Activated CD4-positive, alpha-beta T cell treated with anti-CD3 and anti-CD28 coated beads for 36 hours (primary cell): Measurements from ENCODE around the gene TBL1XR1. TPM values are rescaled to one million over a fixed set of nuclear protein-coding genes. Genes with fewer than 3 reads are reported as not detected.

Experiments used
- ATAC-seq: fragments of 200-7000 bp; cut with Tn5 transposase; one replicate; pipeline ENCODE4 v1.10.0; 2021; ENCODE audit warnings: mild to moderate bottlenecking, moderate library complexity
- CTCF ChIA-PET: fragments of 350-600 bp; sonication (Branson Sonifier 250); formaldehyde crosslinking; loops from one replicate; lab custom pipeline; 2021; ENCODE audit warnings: antibody characterized with exemption; lab: Charles Lee
- POLR2A ChIA-PET: fragments of 350-600 bp; sonication (Branson Sonifier 250); formaldehyde crosslinking; loops from one replicate; lab custom pipeline; 2021; ENCODE audit warnings: antibody characterized with exemption, inconsistent platforms; lab: Charles Lee
- DNase-seq: peaks from one replicate; pipeline ENCODE4 v3.0.0-alpha.2; 2020
- H3K27ac Mint-ChIP-seq: one replicate; pipeline ENCODE4 v1.8.0; 2021; ENCODE audit warnings: mixed read lengths
- H3K27me3 Mint-ChIP-seq: one replicate; pipeline ENCODE4 v1.8.0; 2021; ENCODE audit warnings: mixed read lengths
- H3K36me3 Mint-ChIP-seq: one replicate; pipeline ENCODE4 v1.8.0; 2021; ENCODE audit warnings: low read depth, mixed read lengths
- H3K4me1 Mint-ChIP-seq: one replicate; pipeline ENCODE4 v1.8.0; 2021; ENCODE audit warnings: mixed read lengths
- H3K4me3 Mint-ChIP-seq: one replicate; pipeline ENCODE4 v1.8.0; 2021; ENCODE audit warnings: mild to moderate bottlenecking, moderate library complexity, mixed read lengths
- H3K9me3 Mint-ChIP-seq: one replicate; pipeline ENCODE4 v1.8.0; 2021; ENCODE audit warnings: low read depth, mixed read lengths
- intact Hi-C, 2 experiments: fragments of 100-400 bp; cut with DNase I in 1 of 2; cut with micrococcal nuclease in 1 of 2; formaldehyde crosslinking; loops; one replicate each; pipeline versions ENCODE4 v1.14.2 to v1.15.1; 2022 to 2024; cut with DNase I, micrococcal nuclease
- total RNA-seq, 2 experiments: library from RNA; stranded (reverse); gene quantifications; one replicate each; pipeline ENCODE4 v1.2.3, GENCODE V29; 2021

Gene TBL1XR1
- total RNA-seq, 2 experiments from 2014 or later = 164 to 226 TPM

GRCh38 chr3:177089110-177089509, 108.2 kb downstream of the TBL1XR1 start:
- H3K27ac Mint-ChIP-seq = no peak overlapping the region
- no peak overlapping the region for H3K4me3 Mint-ChIP-seq
- CTCF ChIA-PET = no interaction called here
- ATAC-seq (no peak), DNase-seq (no peak)
- H3K36me3 Mint-ChIP-seq = peaks cover 50% of the 10 kb centered on the region
- peaks cover 60% of the 10 kb centered on the region for H3K4me1 Mint-ChIP-seq
- peaks cover 22% of the 10 kb centered on the region for H3K9me3 Mint-ChIP-seq
- intact Hi-C loops = no loop called here
- no peaks in the 10 kb centered on the region for H3K27me3 Mint-ChIP-seq
- POLR2A ChIA-PET = no interaction called here

GRCh38 chr3:177085794-177086193, 111.5 kb downstream of the TBL1XR1 start:
- H3K4me1 Mint-ChIP-seq = peaks cover 54% of the 10 kb centered on the region
- intact Hi-C loops = no loop called here
- DNase-seq = no peak
- H3K9me3 Mint-ChIP-seq = no peaks in the 10 kb centered on the region
- no peak overlapping the region for H3K4me3 Mint-ChIP-seq
- ATAC-seq = no peak
- POLR2A ChIA-PET = no interaction called here
- CTCF ChIA-PET = interaction anchor here (0.9 kb wide), 1 partner anchor 46 kb away, joined by 3 read pairs; no protein-coding TSS in a partner anchor
- no peaks in the 10 kb centered on the region for H3K27me3 Mint-ChIP-seq
- H3K27ac Mint-ChIP-seq = peak overlapping the region; percentile 3
- peaks cover 24% of the 10 kb centered on the region for H3K36me3 Mint-ChIP-seq

GRCh38 chr3:177084616-177085015, 112.7 kb downstream of the TBL1XR1 start:
- Mint-ChIP-seq H3K4me3 (no peak overlapping the region), H3K36me3 (peaks cover 19% of the 10 kb centered on the region), H3K27me3 (no peaks in the 10 kb centered on the region), H3K9me3 (no peaks in the 10 kb centered on the region), H3K4me1 (peaks cover 45% of the 10 kb centered on the region), H3K27ac (no peak overlapping the region)
- CTCF ChIA-PET = no interaction called here
- ATAC-seq = no peak
- POLR2A ChIA-PET = no interaction called here
- intact Hi-C loops = no loop called here
- DNase-seq = no peak

- CTCF ChIA-PET = interaction anchor here (1.2 kb wide), 2 partner anchors 11 to 22 kb away, joined by 3 read pairs; no protein-coding TSS in a partner anchor
- intact Hi-C loops = no loop called here
These were observed 117.2 kb downstream of the TBL1XR1 start for GRCh38 chr3:177080122-177080521.

GRCh38 chr3:177079684-177080083, 117.6 kb downstream of the TBL1XR1 start:
- DNase-seq = no peak
- no peak overlapping the region for H3K27ac Mint-ChIP-seq
- peaks cover 15% of the 10 kb centered on the region for H3K4me1 Mint-ChIP-seq
- H3K4me3 Mint-ChIP-seq = no peak overlapping the region
- ChIA-PET CTCF (interaction anchor here (1.2 kb wide), 2 partner anchors 10 to 21 kb away, joined by 3 read pairs; no protein-coding TSS in a partner anchor), POLR2A (no interaction called here)
- no peak for ATAC-seq
- intact Hi-C loops = no loop called here
- no peaks in the 10 kb centered on the region for H3K27me3 Mint-ChIP-seq
- no peaks in the 10 kb centered on the region for H3K9me3 Mint-ChIP-seq
- H3K36me3 Mint-ChIP-seq = peaks cover 34% of the 10 kb centered on the region

More at GRCh38 chr3:177080122-177080521, 117.2 kb downstream of the TBL1XR1 start:
- DNase-seq (no peak), ATAC-seq (no peak)
- H3K36me3 Mint-ChIP-seq = peaks cover 32% of the 10 kb centered on the region
- H3K4me1 Mint-ChIP-seq = peaks cover 14% of the 10 kb centered on the region
- no peak overlapping the region for H3K4me3 Mint-ChIP-seq
- no peak overlapping the region for H3K27ac Mint-ChIP-seq
- H3K9me3 Mint-ChIP-seq = no peaks in the 10 kb centered on the region
- POLR2A ChIA-PET = no interaction called here
- no peaks in the 10 kb centered on the region for H3K27me3 Mint-ChIP-seq

GRCh38 chr3:177071496-177072156, 125.7 kb downstream of the TBL1XR1 start:
- Mint-ChIP-seq H3K9me3 (peaks cover 2% of the 10 kb centered on the region), H3K27ac (no peak overlapping the region), H3K4me1 (peaks cover 45% of the 10 kb centered on the region), H3K27me3 (no peaks in the 10 kb centered on the region), H3K36me3 (peaks cover 36% of the 10 kb centered on the region), H3K4me3 (no peak overlapping the region)
- POLR2A ChIA-PET = no interaction called here
- ATAC-seq (no peak), DNase-seq (no peak)
- CTCF ChIA-PET = no interaction called here
- intact Hi-C loops = no loop called here

GRCh38 chr3:177069514-177070329, 127.6 kb downstream of the TBL1XR1 start:
- peaks cover 2% of the 10 kb centered on the region for H3K9me3 Mint-ChIP-seq
- POLR2A ChIA-PET = no interaction called here
- CTCF ChIA-PET = interaction anchor here (0.6 to 1.7 kb wide), 4 partner anchors 10 to 125 kb away, joined by 3 to 4 read pairs (median 3); no protein-coding TSS in a partner anchor
- H3K27ac Mint-ChIP-seq = peak overlapping the region; percentile 42
- H3K4me3 Mint-ChIP-seq = no peak overlapping the region
- peaks cover 18% of the 10 kb centered on the region for H3K36me3 Mint-ChIP-seq
- no peak for DNase-seq
- no peak for ATAC-seq
- intact Hi-C loops = no loop called here
- peaks cover 50% of the 10 kb centered on the region for H3K4me1 Mint-ChIP-seq
- no peaks in the 10 kb centered on the region for H3K27me3 Mint-ChIP-seq

- intact Hi-C loops = no loop called here
- H3K4me1 Mint-ChIP-seq = peaks cover 53% of the 10 kb centered on the region
- ATAC-seq (peak; percentile 89), DNase-seq (no peak)
- CTCF ChIA-PET = interaction anchor here (0.6 to 1.7 kb wide), 6 partner anchors 10 to 126 kb away, joined by 3 to 4 read pairs (median 3); no protein-coding TSS in a partner anchor
- H3K36me3 Mint-ChIP-seq = peaks cover 17% of the 10 kb centered on the region
- H3K4me3 Mint-ChIP-seq = no peak overlapping the region
- H3K9me3 Mint-ChIP-seq = no peaks in the 10 kb centered on the region
- peak overlapping the region; percentile 14 for H3K27ac Mint-ChIP-seq
- POLR2A ChIA-PET = no interaction called here
- no peaks in the 10 kb centered on the region for H3K27me3 Mint-ChIP-seq
These were observed 128.3 kb downstream of the TBL1XR1 start for GRCh38 chr3:177068967-177069366.

GRCh38 chr3:177066068-177066467, 131.2 kb downstream of the TBL1XR1 start:
- H3K27me3 Mint-ChIP-seq = no peaks in the 10 kb centered on the region
- ChIA-PET CTCF (interaction anchor here (0.6 kb wide), 1 partner anchor 188 kb away, joined by 3 read pairs; no protein-coding TSS in a partner anchor), POLR2A (no interaction called here)
- peaks cover 21% of the 10 kb centered on the region for H3K36me3 Mint-ChIP-seq
- H3K4me3 Mint-ChIP-seq = no peak overlapping the region
- no peaks in the 10 kb centered on the region for H3K9me3 Mint-ChIP-seq
- DNase-seq (no peak), ATAC-seq (no peak)
- intact Hi-C loops = no loop called here
- H3K4me1 Mint-ChIP-seq = peaks cover 70% of the 10 kb centered on the region
- H3K27ac Mint-ChIP-seq = no peak overlapping the region

- Mint-ChIP-seq H3K9me3 (no peaks in the 10 kb centered on the region), H3K4me3 (no peak overlapping the region), H3K27me3 (no peaks in the 10 kb centered on the region), H3K36me3 (peaks cover 23% of the 10 kb centered on the region), H3K27ac (no peak overlapping the region), H3K4me1 (peaks cover 68% of the 10 kb centered on the region)
- intact Hi-C loops = no loop called here
- no peak for ATAC-seq
- CTCF ChIA-PET = no interaction called here
- POLR2A ChIA-PET = interaction anchor here (0.6 kb wide), 1 partner anchor 869 kb away, joined by 3 read pairs; no protein-coding TSS in a partner anchor
- no peak for DNase-seq
These were observed 131.8 kb downstream of the TBL1XR1 start for GRCh38 chr3:177065285-177066033.
